ENCODE data around the gene NEK10.
"Not testable (repeated sequence)": the region's sequence is repeated elsewhere in the genome, so short reads cannot be mapped to it uniquely, and the experiment has no call there.

NEK10 gene

DNA sequence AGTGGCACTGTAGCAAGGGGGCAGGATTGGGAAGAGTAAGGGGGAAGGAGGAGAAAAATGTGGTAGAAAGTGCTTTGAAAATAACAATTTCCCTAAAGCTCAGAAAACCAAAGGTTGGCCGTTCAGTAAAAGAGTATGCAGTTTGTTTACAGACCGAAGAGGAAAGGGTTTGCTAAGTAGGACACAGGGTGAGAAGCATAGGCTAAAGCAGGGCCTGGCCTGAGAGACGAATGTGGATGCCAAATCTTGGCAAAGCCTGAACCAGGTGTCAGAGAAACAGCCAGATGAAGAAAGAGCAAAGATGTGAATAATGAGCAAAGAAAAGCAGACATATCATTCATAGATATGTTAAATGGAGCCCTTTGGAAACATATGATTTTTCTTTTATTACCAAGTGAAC lies 17.1 kb downstream of the NEK10 start:
- no peak overlapping the region for H3K4me3 ChIP-seq (ENCODE audit: extremely low read depth, insufficient read depth, low read length, poor library complexity, severe bottlenecking)
- WGBS, 2 experiments (ENCODE audit: insufficient coverage in 2 of 2) = 79 to 95% methylated on average over 2 to 3 of the region's 3 CpGs

DNA sequence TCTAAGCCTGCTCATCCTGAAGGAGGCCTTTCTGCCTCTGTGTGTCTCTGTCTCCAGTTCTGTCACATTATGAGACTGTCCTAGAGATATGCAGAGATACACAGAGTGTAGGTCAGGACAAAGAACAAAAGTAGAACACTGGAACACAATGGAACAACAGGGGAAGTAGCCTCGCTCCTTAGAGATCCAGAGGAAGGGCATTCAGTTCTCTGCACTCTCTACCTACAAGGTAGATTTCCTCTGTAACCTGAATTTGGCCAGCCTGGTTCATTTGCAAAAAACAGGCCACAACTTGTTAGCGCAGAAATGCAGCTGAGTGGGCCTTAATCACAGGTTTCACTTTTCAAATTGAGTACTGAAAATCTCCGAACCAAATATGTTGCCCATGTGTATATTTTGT lies 19.4 kb downstream of the NEK10 start:
- peaks cover 4% of the 10 kb centered on the region for H3K4me1 ChIP-seq (ENCODE audit: control insufficient read depth, insufficient read depth, low read length, poor library complexity, severe bottlenecking)
- 90 to 94% methylated on average over 2 to 3 of the region's 3 CpGs for WGBS, 2 experiments (ENCODE audit: insufficient coverage in 2 of 2)
- no peak overlapping the region for H3K27ac ChIP-seq (ENCODE audit: low read depth, low read length, severe bottlenecking)
- H3K9me3 ChIP-seq (ENCODE audit: control insufficient read depth, low read length) = no peaks in the 10 kb centered on the region
- H3K36me3 ChIP-seq (ENCODE audit: control insufficient read depth, insufficient read depth, low read length) = no peaks in the 10 kb centered on the region
- H3K4me3 ChIP-seq (ENCODE audit: extremely low read depth, insufficient read depth, low read length, poor library complexity, severe bottlenecking) = no peak overlapping the region

More for the DNA sequence above, 17.1 kb downstream of the NEK10 start:
- H3K4me1 ChIP-seq (ENCODE audit: control insufficient read depth, insufficient read depth, low read length, poor library complexity, severe bottlenecking) = peaks cover 4% of the 10 kb centered on the region
- H3K27ac ChIP-seq (ENCODE audit: low read depth, low read length, severe bottlenecking) = no peak overlapping the region
- no peaks in the 10 kb centered on the region for H3K9me3 ChIP-seq (ENCODE audit: control insufficient read depth, low read length)
- no peaks in the 10 kb centered on the region for H3K36me3 ChIP-seq (ENCODE audit: control insufficient read depth, insufficient read depth, low read length)

DNA sequence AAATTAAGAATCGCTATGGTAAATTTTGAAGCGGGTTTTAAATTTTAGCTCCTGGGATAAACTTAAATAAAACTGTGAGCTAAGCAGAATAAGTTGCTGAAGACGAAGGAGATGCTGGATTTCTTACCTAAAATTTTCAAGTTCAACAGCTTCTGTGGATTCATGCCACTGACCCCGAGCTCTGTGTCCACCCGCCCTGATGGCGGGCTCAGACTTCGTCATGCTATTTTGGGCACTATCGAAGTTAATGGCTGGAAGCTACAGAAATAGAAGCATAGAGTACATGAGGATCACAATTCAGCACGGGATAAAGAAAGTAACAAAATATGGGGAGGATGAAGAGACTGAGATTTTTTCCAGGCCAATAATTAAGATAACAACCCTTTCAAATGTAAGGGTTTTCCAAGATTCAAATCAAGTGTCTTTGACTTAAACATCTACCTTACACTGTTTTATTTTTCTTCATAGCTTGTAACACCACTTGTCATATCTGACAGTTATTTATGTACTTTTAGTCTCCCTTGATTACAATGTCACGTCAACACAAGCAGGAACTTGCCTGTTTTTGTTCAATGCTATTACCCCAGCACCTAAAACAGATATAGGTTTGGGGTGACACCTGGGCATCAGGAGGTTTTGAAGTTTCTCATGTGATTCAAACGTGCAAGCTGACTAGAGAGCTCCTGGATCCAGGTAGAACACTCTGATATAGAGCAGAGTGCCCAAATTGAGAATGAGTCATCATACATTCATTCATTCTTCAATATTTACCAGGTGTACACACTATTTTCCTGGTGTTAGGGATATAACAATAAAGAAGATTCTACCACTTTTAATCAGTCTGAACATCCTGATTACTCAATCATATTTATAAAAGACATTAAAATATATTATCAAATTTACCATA lies 23.0 kb downstream of the NEK10 start:
- no peaks in the 10 kb centered on the region for H3K36me3 ChIP-seq (ENCODE audit: control insufficient read depth, insufficient read depth, low read length)
- no peaks in the 10 kb centered on the region for H3K4me1 ChIP-seq (ENCODE audit: control insufficient read depth, insufficient read depth, low read length, poor library complexity, severe bottlenecking)
- 88 to 96% methylated on average over 8 to 9 of the region's 11 CpGs for WGBS, 2 experiments (ENCODE audit: insufficient coverage in 2 of 2)
- no peak overlapping the region for H3K4me3 ChIP-seq (ENCODE audit: extremely low read depth, insufficient read depth, low read length, poor library complexity, severe bottlenecking)
- H3K27ac ChIP-seq (ENCODE audit: low read depth, low read length, severe bottlenecking) = no peak overlapping the region
- H3K9me3 ChIP-seq (ENCODE audit: control insufficient read depth, low read length) = no peaks in the 10 kb centered on the region

DNA sequence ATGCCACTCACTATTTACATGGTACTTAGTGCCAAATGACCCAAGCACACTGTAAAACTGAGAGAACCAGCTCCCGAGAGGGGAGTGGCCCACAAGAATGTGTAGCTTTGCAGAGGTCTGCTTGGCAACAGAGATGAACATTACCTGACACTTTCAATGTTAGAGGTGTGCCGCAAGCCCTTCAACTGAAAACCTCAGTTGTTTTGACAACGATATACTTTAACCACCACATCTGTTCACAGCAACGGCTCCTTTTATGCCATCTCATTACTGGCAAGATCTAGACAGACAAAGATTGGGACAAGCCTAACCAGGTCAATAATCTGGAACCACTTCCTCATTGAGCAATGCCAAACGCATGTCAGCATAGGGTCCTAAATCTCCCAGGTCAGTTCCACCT lies 23.7 kb downstream of the NEK10 start:
- 93 to 94% methylated on average over 4 of the region's 5 CpGs for WGBS, 2 experiments (ENCODE audit: insufficient coverage in 2 of 2)
- Histone ChIP-seq H3K4me3 (ENCODE audit: extremely low read depth, insufficient read depth, low read length, poor library complexity, severe bottlenecking) (no peak overlapping the region), H3K9me3 (ENCODE audit: control insufficient read depth, low read length) (no peaks in the 10 kb centered on the region), H3K27ac (ENCODE audit: low read depth, low read length, severe bottlenecking) (no peak overlapping the region), H3K4me1 (ENCODE audit: control insufficient read depth, insufficient read depth, low read length, poor library complexity, severe bottlenecking) (no peaks in the 10 kb centered on the region), H3K36me3 (ENCODE audit: control insufficient read depth, insufficient read depth, low read length) (no peaks in the 10 kb centered on the region)

DNA sequence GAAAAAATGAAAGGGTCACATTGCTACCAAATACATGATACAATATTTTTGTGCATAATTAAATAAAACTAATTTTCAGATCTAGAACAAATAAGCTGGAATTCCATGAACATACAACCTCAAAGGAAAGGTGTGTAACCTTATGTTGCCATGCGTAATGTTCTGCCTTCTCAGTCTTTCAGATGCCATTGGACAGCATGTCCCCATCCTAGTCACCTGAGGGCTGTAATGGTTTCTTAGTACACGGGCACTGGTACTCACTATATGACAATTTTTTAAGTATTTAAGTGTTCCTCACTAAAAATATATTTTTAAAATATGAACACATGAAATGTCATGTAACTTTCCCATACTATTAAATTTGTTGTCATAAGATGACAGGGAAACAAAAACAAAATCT lies 24.1 kb downstream of the NEK10 start:
- Histone ChIP-seq H3K27ac (ENCODE audit: low read depth, low read length, severe bottlenecking) (no peak overlapping the region), H3K4me3 (ENCODE audit: extremely low read depth, insufficient read depth, low read length, poor library complexity, severe bottlenecking) (no peak overlapping the region), H3K4me1 (ENCODE audit: control insufficient read depth, insufficient read depth, low read length, poor library complexity, severe bottlenecking) (no peaks in the 10 kb centered on the region), H3K36me3 (ENCODE audit: control insufficient read depth, insufficient read depth, low read length) (no peaks in the 10 kb centered on the region), H3K9me3 (ENCODE audit: control insufficient read depth, low read length) (no peaks in the 10 kb centered on the region)
- 100% methylated on average over 1 of the region's 2 CpGs; no CpG with 5 or more reads in 1 of the 2 experiments for WGBS, 2 experiments (ENCODE audit: insufficient coverage in 2 of 2)

DNA sequence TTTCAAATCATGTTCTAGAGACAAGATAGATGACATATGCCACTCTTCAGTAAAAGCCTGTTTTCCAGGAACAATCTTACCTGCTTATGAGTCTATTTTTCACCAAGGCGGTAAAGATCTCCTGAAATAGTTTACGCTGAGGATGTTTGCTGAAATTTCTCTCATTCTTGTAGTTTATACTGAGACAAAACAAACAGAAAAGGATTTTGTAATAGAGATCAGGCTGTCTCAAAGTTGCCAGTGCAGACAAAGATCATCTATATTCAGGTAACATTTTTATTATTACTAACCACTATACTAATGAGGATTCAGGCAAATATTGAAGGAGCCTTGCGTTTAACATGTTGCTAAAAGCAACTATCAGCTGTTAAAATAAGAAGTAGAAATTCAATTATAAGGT lies 25.0 kb downstream of the NEK10 start:
- H3K4me3 ChIP-seq (ENCODE audit: extremely low read depth, insufficient read depth, low read length, poor library complexity, severe bottlenecking) = no peak overlapping the region
- WGBS, 2 experiments (ENCODE audit: insufficient coverage in 2 of 2) = 100% methylated on average over 1 of the region's 3 CpGs; no CpG with 5 or more reads in 1 of the 2 experiments
- no peak overlapping the region for H3K27ac ChIP-seq (ENCODE audit: low read depth, low read length, severe bottlenecking)
- no peaks in the 10 kb centered on the region for H3K36me3 ChIP-seq (ENCODE audit: control insufficient read depth, insufficient read depth, low read length)
- H3K4me1 ChIP-seq (ENCODE audit: control insufficient read depth, insufficient read depth, low read length, poor library complexity, severe bottlenecking) = no peaks in the 10 kb centered on the region
- H3K9me3 ChIP-seq (ENCODE audit: control insufficient read depth, low read length) = no peaks in the 10 kb centered on the region

DNA sequence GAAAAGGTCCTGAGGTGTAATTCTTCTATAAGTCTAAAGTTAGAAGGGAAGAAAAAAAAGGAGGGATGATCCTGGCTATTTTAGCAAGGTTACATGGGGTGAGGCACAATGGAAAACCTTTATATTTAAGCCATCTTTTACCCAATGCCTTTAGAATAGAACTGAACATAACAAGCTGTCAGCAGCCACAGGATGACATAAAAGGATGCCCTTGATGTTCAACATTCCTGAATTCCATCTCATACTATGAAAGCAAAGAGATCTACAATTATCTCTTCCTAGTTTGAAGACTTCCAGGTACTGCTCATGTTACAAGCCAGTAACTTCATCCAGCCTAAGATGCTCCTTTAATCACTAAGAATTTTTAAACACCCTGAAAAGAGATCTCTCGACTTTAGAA lies 26.9 kb downstream of the NEK10 start:
- Histone ChIP-seq H3K27ac (ENCODE audit: low read depth, low read length, severe bottlenecking) (no peak overlapping the region), H3K4me1 (ENCODE audit: control insufficient read depth, insufficient read depth, low read length, poor library complexity, severe bottlenecking) (no peaks in the 10 kb centered on the region), H3K36me3 (ENCODE audit: control insufficient read depth, insufficient read depth, low read length) (no peaks in the 10 kb centered on the region), H3K9me3 (ENCODE audit: control insufficient read depth, low read length) (no peaks in the 10 kb centered on the region), H3K4me3 (ENCODE audit: extremely low read depth, insufficient read depth, low read length, poor library complexity, severe bottlenecking) (no peak overlapping the region)
- WGBS, 2 experiments (ENCODE audit: insufficient coverage in 2 of 2) = 100% methylated on average over 1 of the region's 1 CpG

DNA sequence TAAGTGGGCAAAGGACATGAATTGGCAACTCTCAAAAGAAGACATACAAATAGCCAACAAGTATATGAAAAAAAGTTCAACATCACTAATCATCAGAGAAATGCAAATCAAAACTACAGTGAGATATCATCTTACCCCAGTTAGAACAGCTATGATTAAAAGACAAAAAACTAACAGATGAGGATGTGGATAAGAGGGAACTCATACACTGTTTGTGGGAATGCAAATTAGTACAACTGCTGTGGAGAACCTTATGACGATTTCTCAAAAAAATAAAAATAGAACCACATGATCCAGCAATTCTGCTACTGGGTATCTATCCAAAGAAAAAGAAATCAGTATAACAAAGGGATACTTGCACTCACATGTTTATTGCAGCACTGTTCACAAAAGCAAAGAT lies 28.6 kb downstream of the NEK10 start:
- H3K36me3 ChIP-seq (ENCODE audit: control insufficient read depth, insufficient read depth, low read length) = no peaks in the 10 kb centered on the region
- no peaks in the 10 kb centered on the region for H3K9me3 ChIP-seq (ENCODE audit: control insufficient read depth, low read length)
- H3K27ac ChIP-seq (ENCODE audit: low read depth, low read length, severe bottlenecking) = no peak overlapping the region
- no peaks in the 10 kb centered on the region for H3K4me1 ChIP-seq (ENCODE audit: control insufficient read depth, insufficient read depth, low read length, poor library complexity, severe bottlenecking)
- no peak overlapping the region for H3K4me3 ChIP-seq (ENCODE audit: extremely low read depth, insufficient read depth, low read length, poor library complexity, severe bottlenecking)
- no CpG with 5 or more reads among the region's 1 CpG for WGBS, 2 experiments (ENCODE audit: insufficient coverage in 2 of 2)

DNA sequence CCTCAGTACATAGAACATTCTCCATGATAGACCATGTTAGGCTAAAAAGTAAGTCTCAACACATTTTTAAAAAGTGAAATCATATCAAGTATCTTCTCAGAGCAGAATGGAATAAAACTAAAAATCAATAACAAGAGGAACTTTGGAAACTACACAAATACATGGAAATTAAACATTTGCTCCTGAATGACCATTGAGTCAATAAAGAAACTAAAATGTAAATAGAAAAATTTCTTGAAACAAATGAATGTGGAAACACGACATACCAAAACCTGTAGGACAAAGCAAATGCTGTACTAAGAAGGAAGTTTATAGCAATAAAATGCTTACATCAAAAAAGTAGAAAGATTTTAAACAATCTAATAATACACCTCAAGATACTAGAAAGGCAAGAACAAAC lies 33.6 kb downstream of the NEK10 start:
- no peaks in the 10 kb centered on the region for H3K4me1 ChIP-seq (ENCODE audit: control insufficient read depth, insufficient read depth, low read length, poor library complexity, severe bottlenecking)
- no peaks in the 10 kb centered on the region for H3K36me3 ChIP-seq (ENCODE audit: control insufficient read depth, insufficient read depth, low read length)
- H3K9me3 ChIP-seq (ENCODE audit: control insufficient read depth, low read length) = no peaks in the 10 kb centered on the region
- WGBS, 2 experiments (ENCODE audit: insufficient coverage in 2 of 2) = no CpG with 5 or more reads among the region's 1 CpG
- no peak overlapping the region for H3K4me3 ChIP-seq (ENCODE audit: extremely low read depth, insufficient read depth, low read length, poor library complexity, severe bottlenecking)
- no peak overlapping the region for H3K27ac ChIP-seq (ENCODE audit: low read depth, low read length, severe bottlenecking)

DNA sequence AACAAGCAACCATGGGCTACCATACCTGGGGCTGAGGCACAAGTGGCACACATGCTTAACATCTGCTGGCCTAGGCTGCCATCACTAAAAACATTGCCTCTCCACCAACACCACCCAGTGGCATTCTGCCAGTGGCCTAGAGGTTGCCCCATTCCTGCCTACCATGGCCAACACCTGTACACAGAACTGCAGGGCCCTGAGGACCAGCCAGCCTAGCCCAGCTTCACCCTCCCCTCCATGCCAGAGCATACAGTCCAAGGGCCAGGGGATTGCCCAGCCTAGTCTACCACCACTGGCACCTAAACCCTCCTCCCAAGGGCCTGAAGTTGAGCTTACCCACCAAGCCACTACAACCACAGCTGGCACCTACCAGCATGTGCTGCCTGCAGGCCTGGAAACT lies 35.3 kb downstream of the NEK10 start:
- Histone ChIP-seq H3K4me3 (ENCODE audit: extremely low read depth, insufficient read depth, low read length, poor library complexity, severe bottlenecking) (no peak overlapping the region), H3K36me3 (ENCODE audit: control insufficient read depth, insufficient read depth, low read length) (peaks cover 2% of the 10 kb centered on the region), H3K4me1 (ENCODE audit: control insufficient read depth, insufficient read depth, low read length, poor library complexity, severe bottlenecking) (no peaks in the 10 kb centered on the region), H3K9me3 (ENCODE audit: control insufficient read depth, low read length) (peaks cover 3% of the 10 kb centered on the region), H3K27ac (ENCODE audit: low read depth, low read length, severe bottlenecking) (no peak overlapping the region)

DNA sequence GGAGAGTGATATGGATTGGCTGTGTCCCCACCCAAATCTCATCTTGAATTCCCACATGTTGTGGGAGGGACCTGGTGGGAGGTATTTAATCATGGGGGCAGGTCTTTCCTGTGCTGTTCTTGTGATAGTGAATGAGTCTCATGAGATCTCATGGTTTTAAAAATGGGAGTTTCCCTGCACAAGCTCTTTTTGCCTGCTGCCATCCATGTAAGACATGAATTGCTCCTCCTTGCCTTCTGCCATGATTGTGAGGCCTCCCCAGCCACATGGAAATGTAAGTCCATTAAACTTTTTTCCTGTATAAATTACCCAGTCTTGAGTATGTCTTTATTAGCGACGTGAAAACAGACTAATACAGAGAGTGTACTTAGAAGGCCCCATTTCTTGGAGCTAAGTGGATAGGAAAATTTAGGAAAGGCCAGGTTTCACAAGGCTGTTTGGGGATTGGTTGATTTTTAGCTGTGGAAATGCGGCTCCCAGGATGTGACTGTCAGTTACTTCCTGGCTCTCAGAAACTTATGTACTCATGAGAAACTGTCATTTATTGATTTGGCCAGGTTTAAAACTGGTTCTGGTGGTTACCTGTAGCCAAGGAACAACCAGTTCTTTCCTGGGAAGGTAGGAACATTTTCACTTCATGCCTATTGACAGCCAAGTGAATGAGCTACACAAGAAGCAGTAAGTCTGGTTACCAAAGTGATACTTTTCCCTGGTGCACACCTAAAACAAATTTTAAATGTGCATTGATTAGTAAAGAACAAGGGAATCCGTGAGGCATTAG lies 40.0 kb downstream of the NEK10 start:
- not testable (repeated sequence) for H3K27ac ChIP-seq (ENCODE audit: low read depth, low read length, severe bottlenecking); H3K4me3 ChIP-seq (ENCODE audit: extremely low read depth, insufficient read depth, low read length, poor library complexity, severe bottlenecking); H3K36me3 ChIP-seq (ENCODE audit: control insufficient read depth, insufficient read depth, low read length); H3K9me3 ChIP-seq (ENCODE audit: control insufficient read depth, low read length)
- 69 to 100% methylated on average over 2 of the region's 4 CpGs for WGBS, 2 experiments (ENCODE audit: insufficient coverage in 2 of 2)
- peaks cover 12% of the 10 kb centered on the region for H3K4me1 ChIP-seq (ENCODE audit: control insufficient read depth, insufficient read depth, low read length, poor library complexity, severe bottlenecking)
